SK-N-SH treated with all-trans-retinoic acid at 6 μM for 48 hours (cell line): Measurements from ENCODE around the gene ASS1.

Experiments used
- ATAC-seq: fragments of 200-7000 bp; cut with Tn5 transposase; 3 replicates; pipeline ENCODE4 v1.9.1; 2020; ENCODE audit warnings: mild to moderate bottlenecking, moderate library complexity
- ARNTL ChIP-seq: fragments of 450-650 bp; formaldehyde crosslinking; IDR thresholded peaks from 2 replicates; pipeline ENCODE4 v1.5.0; 2020; ENCODE audit warnings: low read depth, mild to moderate bottlenecking, moderate library complexity, borderline replicate concordance
- BACH2 ChIP-seq: fragments of 250-450 bp; sonication (Bioruptor Pico); IDR thresholded peaks from 2 replicates; pipeline ENCODE4 v1.9.0; 2021; ENCODE audit warnings: mild to moderate bottlenecking, borderline replicate concordance
- CSDC2 ChIP-seq: fragments of 250-450 bp; sonication (Bioruptor Pico); IDR thresholded peaks from 2 replicates; pipeline ENCODE4 v1.5.0; 2020; ENCODE audit warnings: mild to moderate bottlenecking, moderate library complexity
- ESRRG ChIP-seq: fragments of 250-450 bp; sonication (Bioruptor Pico); IDR thresholded peaks from 2 replicates; pipeline ENCODE4 v1.6.1; 2021; ENCODE audit warnings: mild to moderate bottlenecking
- GLIS3 ChIP-seq: fragments of 250-450 bp; sonication (Bioruptor Pico); IDR thresholded peaks from 2 replicates; pipeline ENCODE4 v1.5.0; 2020; ENCODE audit warnings: mild to moderate bottlenecking, moderate library complexity
- ISL1 ChIP-seq: fragments of 250-450 bp; sonication (Bioruptor Pico); IDR thresholded peaks from 2 replicates; pipeline ENCODE4 v2.1.2; 2022; ENCODE audit warnings: mild to moderate bottlenecking, moderate library complexity
- OSR1 ChIP-seq: fragments of 250-450 bp; sonication (Bioruptor Pico); IDR thresholded peaks from 2 replicates; pipeline ENCODE4 v1.8.0; 2022; ENCODE audit warnings: moderate library complexity, mild to moderate bottlenecking, inconsistent platforms
- POU6F1 ChIP-seq: fragments of 250-450 bp; sonication (Bioruptor Pico); IDR thresholded peaks from 2 replicates; pipeline ENCODE4 v1.8.0; 2021; ENCODE audit warnings: low read depth, mild to moderate bottlenecking, moderate library complexity, borderline replicate concordance
- PPARA ChIP-seq: fragments of 250-450 bp; sonication (Bioruptor Pico); IDR thresholded peaks from 2 replicates; pipeline ENCODE4 v1.5.0; 2020; ENCODE audit warnings: mild to moderate bottlenecking, borderline replicate concordance
- RARB ChIP-seq: fragments of 250-450 bp; sonication (Bioruptor Pico); IDR thresholded peaks from 2 replicates; pipeline ENCODE4 v1.8.0; 2021; ENCODE audit warnings: mild to moderate bottlenecking, moderate library complexity
- SNAI2 ChIP-seq: fragments of 250-450 bp; sonication (Bioruptor Pico); IDR thresholded peaks from 2 replicates; pipeline ENCODE4 v1.5.0; 2020; ENCODE audit warnings: mild to moderate bottlenecking, moderate library complexity
- TCF4 ChIP-seq: fragments of 250-450 bp; sonication (Bioruptor Pico); IDR thresholded peaks from 2 replicates; pipeline ENCODE4 v1.8.0; 2021; ENCODE audit warnings: mild to moderate bottlenecking, moderate library complexity, borderline replicate concordance
- TOX ChIP-seq: fragments of 250-450 bp; sonication (Bioruptor Pico); IDR thresholded peaks from 2 replicates; pipeline ENCODE4 v1.8.0; 2021; ENCODE audit warnings: mild to moderate bottlenecking, moderate library complexity, borderline replicate concordance
- ZC3H10 ChIP-seq: fragments of 250-450 bp; sonication (Bioruptor Pico); IDR thresholded peaks from 2 replicates; pipeline ENCODE4 v1.5.1; 2021; ENCODE audit warnings: mild to moderate bottlenecking, moderate library complexity
- ZFP3 ChIP-seq: fragments of 250-450 bp; sonication (Bioruptor Pico); IDR thresholded peaks from 2 replicates; pipeline ENCODE4 v1.5.0; 2020; ENCODE audit warnings: mild to moderate bottlenecking, moderate library complexity
- ZFP30 ChIP-seq: fragments of 450-650 bp; formaldehyde crosslinking; IDR thresholded peaks from 2 replicates; pipeline ENCODE4 v1.5.0; 2022; ENCODE audit warnings: mild to moderate bottlenecking, moderate library complexity
- ZNF565 ChIP-seq: fragments of 450-650 bp; formaldehyde crosslinking; conservative IDR thresholded peaks from 2 replicates; pipeline ENCODE4 v1.5.0; 2020; ENCODE audit warnings: low read depth, mild to moderate bottlenecking, moderate library complexity
- ZNF70 ChIP-seq: fragments of 450-650 bp; formaldehyde crosslinking; IDR thresholded peaks from 2 replicates; pipeline ENCODE4 v1.5.0; 2020; ENCODE audit warnings: mild to moderate bottlenecking, moderate library complexity
- TF ChIP-seq, protein P1 (sequence below): fragments of 250-450 bp; sonication (Bioruptor Pico); IDR thresholded peaks from 2 replicates; pipeline ENCODE4 v1.5.1; 2021; ENCODE audit warnings: mild to moderate bottlenecking, moderate library complexity
- TF ChIP-seq, protein P2 (sequence below): fragments of 250-450 bp; sonication (Bioruptor Pico); IDR thresholded peaks from 2 replicates; pipeline ENCODE4 v1.8.0; 2020; ENCODE audit warnings: mild to moderate bottlenecking, moderate library complexity, borderline replicate concordance

ASS1 gene

DNA sequence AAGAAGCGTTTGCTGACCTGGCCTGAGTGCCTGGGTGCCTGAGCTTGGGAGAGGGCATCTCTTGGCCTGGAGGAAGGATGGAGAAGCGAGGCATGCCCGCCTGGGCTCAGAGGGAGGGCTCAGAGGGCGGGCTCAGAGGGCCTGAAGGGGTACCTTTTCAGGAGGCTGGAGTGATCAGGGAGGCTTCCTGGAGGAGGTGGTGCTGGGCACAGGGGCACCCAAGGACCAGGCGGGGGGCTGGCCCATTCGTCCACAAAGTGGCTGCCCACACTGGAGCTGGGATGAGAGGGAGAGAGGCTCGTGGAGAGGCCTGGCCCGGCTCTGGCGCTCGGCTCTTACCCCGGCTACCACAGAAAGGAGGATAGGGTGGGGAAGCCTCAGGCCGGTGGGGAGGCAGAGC lies 32.8 kb downstream of the ASS1 start:
- no peak for ATAC-seq
- TF ChIP-seq RARB (CRISPR knock-in tag) (no peak), PPARA (no peak)

- TF ChIP-seq, protein P1, sequence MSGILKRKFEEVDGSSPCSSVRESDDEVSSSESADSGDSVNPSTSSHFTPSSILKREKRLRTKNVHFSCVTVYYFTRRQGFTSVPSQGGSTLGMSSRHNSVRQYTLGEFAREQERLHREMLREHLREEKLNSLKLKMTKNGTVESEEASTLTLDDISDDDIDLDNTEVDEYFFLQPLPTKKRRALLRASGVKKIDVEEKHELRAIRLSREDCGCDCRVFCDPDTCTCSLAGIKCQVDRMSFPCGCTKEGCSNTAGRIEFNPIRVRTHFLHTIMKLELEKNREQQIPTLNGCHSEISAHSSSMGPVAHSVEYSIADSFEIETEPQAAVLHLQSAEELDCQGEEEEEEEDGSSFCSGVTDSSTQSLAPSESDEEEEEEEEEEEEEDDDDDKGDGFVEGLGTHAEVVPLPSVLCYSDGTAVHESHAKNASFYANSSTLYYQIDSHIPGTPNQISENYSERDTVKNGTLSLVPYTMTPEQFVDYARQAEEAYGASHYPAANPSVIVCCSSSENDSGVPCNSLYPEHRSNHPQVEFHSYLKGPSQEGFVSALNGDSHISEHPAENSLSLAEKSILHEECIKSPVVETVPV (CRISPR knock-in tag): no peak
- no peak for TF ChIP-seq TCF4 (CRISPR knock-in tag)
- no peak for TF ChIP-seq ESRRG (CRISPR knock-in tag)
- no peak for TF ChIP-seq POU6F1 (CRISPR knock-in tag)
- TF ChIP-seq RARB (CRISPR knock-in tag): no peak
- no peak for TF ChIP-seq ZNF565 (CRISPR knock-in tag)
- TF ChIP-seq, protein P2, sequence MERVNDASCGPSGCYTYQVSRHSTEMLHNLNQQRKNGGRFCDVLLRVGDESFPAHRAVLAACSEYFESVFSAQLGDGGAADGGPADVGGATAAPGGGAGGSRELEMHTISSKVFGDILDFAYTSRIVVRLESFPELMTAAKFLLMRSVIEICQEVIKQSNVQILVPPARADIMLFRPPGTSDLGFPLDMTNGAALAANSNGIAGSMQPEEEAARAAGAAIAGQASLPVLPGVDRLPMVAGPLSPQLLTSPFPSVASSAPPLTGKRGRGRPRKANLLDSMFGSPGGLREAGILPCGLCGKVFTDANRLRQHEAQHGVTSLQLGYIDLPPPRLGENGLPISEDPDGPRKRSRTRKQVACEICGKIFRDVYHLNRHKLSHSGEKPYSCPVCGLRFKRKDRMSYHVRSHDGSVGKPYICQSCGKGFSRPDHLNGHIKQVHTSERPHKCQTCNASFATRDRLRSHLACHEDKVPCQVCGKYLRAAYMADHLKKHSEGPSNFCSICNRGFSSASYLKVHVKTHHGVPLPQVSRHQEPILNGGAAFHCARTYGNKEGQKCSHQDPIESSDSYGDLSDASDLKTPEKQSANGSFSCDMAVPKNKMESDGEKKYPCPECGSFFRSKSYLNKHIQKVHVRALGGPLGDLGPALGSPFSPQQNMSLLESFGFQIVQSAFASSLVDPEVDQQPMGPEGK: no peak
- no peak for TF ChIP-seq BACH2 (CRISPR knock-in tag)
- no peak for TF ChIP-seq TOX (CRISPR knock-in tag)
- TF ChIP-seq SNAI2 (CRISPR knock-in tag): no peak
- TF ChIP-seq ZFP3 (CRISPR knock-in tag): no peak
- no peak for TF ChIP-seq ZFP30 (CRISPR knock-in tag)
- TF ChIP-seq PPARA: no peak
- no peak for ATAC-seq
These were observed 33.4 kb downstream of the ASS1 start for GRCh38 chr9:130478152-130478551.

DNA sequence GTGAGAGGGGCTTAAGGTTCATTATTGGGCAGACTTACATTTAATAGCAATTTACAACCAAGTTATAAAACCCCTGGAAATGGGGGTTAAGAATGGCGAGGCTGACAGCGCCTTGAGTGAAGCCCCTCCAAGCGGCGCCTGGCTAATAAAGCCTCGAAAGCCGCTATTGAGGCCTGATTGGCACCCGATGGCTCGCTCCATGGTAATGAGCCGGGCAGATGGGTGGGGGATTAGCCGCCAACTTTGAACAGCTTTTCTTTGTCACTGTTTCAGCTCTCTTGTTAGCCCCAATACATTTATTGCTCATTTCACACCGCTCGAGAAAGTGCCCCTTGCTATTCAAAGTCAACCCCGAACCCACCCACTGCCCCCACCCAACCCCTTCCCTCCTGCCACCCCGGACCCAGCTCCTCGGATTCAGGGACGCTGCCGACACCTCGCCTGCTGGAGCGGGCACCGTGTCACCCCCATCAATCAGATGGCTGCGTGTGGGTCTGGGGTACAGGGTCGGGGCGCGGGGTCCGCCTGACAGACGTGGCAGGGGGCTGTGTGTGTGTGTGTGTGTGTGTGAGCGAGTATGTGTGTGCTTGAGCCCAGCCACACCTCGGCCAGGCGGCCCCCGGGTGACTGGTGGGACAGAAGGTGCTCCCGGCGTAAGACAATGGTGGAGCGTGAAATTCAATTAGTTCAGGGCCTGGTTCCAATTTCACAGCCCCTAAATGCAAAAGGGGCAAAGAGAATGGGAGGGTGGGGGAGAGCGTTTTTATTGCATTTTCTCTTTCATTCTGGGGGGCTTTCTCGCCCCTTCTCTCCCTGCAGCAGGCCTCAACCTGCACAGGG lies 34.2 kb downstream of the ASS1 start:
- no peak for ATAC-seq
- TF ChIP-seq ZFP30 (CRISPR knock-in tag) (no peak), ISL1 (CRISPR knock-in tag) (no peak), ZC3H10 (no peak), ARNTL (CRISPR knock-in tag) (no peak), SNAI2 (CRISPR knock-in tag) (no peak), POU6F1 (CRISPR knock-in tag) (no peak), TOX (CRISPR knock-in tag) (no peak), TCF4 (CRISPR knock-in tag) (no peak), CSDC2 (CRISPR knock-in tag) (no peak), OSR1 (CRISPR knock-in tag) (no peak), ESRRG (CRISPR knock-in tag) (no peak), PPARA (no peak), GLIS3 (no peak), ZNF70 (no peak)
- TF ChIP-seq, protein P1 (CRISPR knock-in tag): no peak
- TF ChIP-seq, protein P2: no peak
